Spleen (tissue), 11 donors: ENCODE measurements around the gene LRCH3. TPM values are rescaled to one million over a fixed set of nuclear protein-coding genes. Genes with fewer than 3 reads are reported as not detected.
"Not testable (repeated sequence)": the region's sequence is repeated elsewhere in the genome, so short reads cannot be mapped to it uniquely, and the experiment has no call there.

Experiments used
- DNase-seq: peaks from one replicate; pipeline ENCODE4 v3.0.0-alpha.2; 2020
- H3K27ac ChIP-seq, 8 donors: fragments of 200-600 bp; sonication (generic) in 7 of 8; 1 replicate in 4 of 8; 2 replicates in 4 of 8; pipeline versions ENCODE4 v1.5.0 to v1.8.0; 2016 to 2021; ENCODE audit warnings: inconsistent platforms in 4 of 8, mild to moderate bottlenecking in 4 of 8, moderate library complexity in 1 of 8
- H3K27me3 ChIP-seq, 7 donors: fragments of 200-600 bp; sonication (generic) in 6 of 7; replicated peaks in 1 of 7; 1 replicate in 4 of 7; 2 replicates in 3 of 7; pipeline versions ENCODE4 v1.5.0 to v1.8.0; 2016 to 2021; ENCODE audit warnings: inconsistent platforms in 3 of 7, mild to moderate bottlenecking in 1 of 7
- H3K36me3 ChIP-seq, 6 donors: fragments of 200-600 bp; sonication (generic) in 5 of 6; 1 replicate in 4 of 6; 2 replicates in 2 of 6; pipeline versions ENCODE4 v1.5.0 to v1.8.0; 2016 to 2021; ENCODE audit warnings: inconsistent platforms in 2 of 6
- H3K4me1 ChIP-seq, 6 donors: fragments of 200-600 bp; sonication (generic) in 5 of 6; 1 replicate in 3 of 6; 2 replicates in 3 of 6; pipeline versions ENCODE4 v1.5.0 to v1.8.0; 2016 to 2021; ENCODE audit warnings: inconsistent platforms in 3 of 6
- H3K4me3 ChIP-seq, 8 donors: fragments of 200-600 bp; sonication (generic) in 7 of 8; 1 replicate in 4 of 8; 2 replicates in 4 of 8; pipeline versions ENCODE4 v1.5.0 to v1.8.0; 2016 to 2021; ENCODE audit warnings: inconsistent platforms in 4 of 8, mild to moderate bottlenecking in 4 of 8, moderate library complexity in 2 of 8
- H3K9me3 ChIP-seq, 8 donors: fragments of 200-600 bp; sonication (generic) in 7 of 8; 1 replicate in 4 of 8; 2 replicates in 4 of 8; pipeline versions ENCODE4 v1.5.0 to v1.8.0; 2016 to 2021; ENCODE audit warnings: inconsistent platforms in 4 of 8
- CTCF ChIP-seq, 11 experiments: fragments of 200-600 bp in 7 of 11; fragments of 450-650 bp in 4 of 11; sonication (generic) in 4 of 11; IDR thresholded peaks in 8 of 11; conservative IDR thresholded peaks in 3 of 11; 1 replicate in 7 of 11; 2 replicates in 4 of 11; pipeline versions ENCODE4 v1.4.0 to v1.8.0; 2016 to 2021; ENCODE audit warnings: antibody characterized with exemption in 11 of 11, inconsistent platforms in 4 of 11, mild to moderate bottlenecking in 1 of 11
- POLR2A ChIP-seq, 3 donors: fragments of 450-650 bp; IDR thresholded peaks; one replicate each; pipeline ENCODE4 v1.5.1; 2017; ENCODE audit warnings: antibody characterized with exemption in 3 of 3, mild to moderate bottlenecking in 1 of 3
- POLR2AphosphoS5 ChIP-seq, 3 donors: sonication (generic); formaldehyde crosslinking; IDR thresholded peaks; one replicate each; pipeline ENCODE4 v1.5.1; 2017; ENCODE audit warnings: antibody characterized with exemption in 3 of 3
- WGBS, 5 donors: extraction: QIAGEN DNeasy Blood & Tissue Kit in 3 of 5; methylation state at CpG; one replicate each; pipeline versions ENCODE4 v1.1.5 to v1.1.7; 2013 to 2018; 5-methylcytosine and 5-hydroxymethylcytosine counted together
- intact Hi-C: fragments of 100-400 bp; cut with DNase I; formaldehyde crosslinking; loops from one replicate; pipeline ENCODE4 v1.15.0; 2023; ENCODE audit warnings: low total_unique reads
- polyA plus RNA-seq, 3 donors: library from polyadenylated mRNA; stranded (reverse); fragments of 200-250 nt; gene quantifications; one replicate each; pipeline ENCODE4 v1.2.1, GENCODE V29; 2013
- total RNA-seq, 7 donors: library from RNA; depleted of rRNA in 3 of 7; stranded (reverse); fragments of >200 nt in 3 of 7; fragmentation: NEBNext Ultra II Directional in 4 of 7; extraction: Animal tissue kit (Norgen Biotek cat#: 25700) in 4 of 7; gene quantifications; one replicate each; pipeline versions ENCODE4 v1.1.0 to v1.2.1, GENCODE V29; 2016 to 2021
- donor health status: healthy with polysubstance abuse.
- donor health status: DM: no; HTN: no; CAD: no; lungs with moderate emphysema.
- donor health status: DM: no; HTN: no; CAD: no.
- donor health status: Bipolar disorder and iron deficiency.
- donor health status: healthy.
- donor health status: DM: no; HTN: no; CAD: no.
- donor health status: DM: yes; HTN: yes; CAD: no.

Gene LRCH3
- total and polyA plus RNA-seq, 10 donors, result 7.7 to 86.2 (median 67.0) TPM

DNA sequence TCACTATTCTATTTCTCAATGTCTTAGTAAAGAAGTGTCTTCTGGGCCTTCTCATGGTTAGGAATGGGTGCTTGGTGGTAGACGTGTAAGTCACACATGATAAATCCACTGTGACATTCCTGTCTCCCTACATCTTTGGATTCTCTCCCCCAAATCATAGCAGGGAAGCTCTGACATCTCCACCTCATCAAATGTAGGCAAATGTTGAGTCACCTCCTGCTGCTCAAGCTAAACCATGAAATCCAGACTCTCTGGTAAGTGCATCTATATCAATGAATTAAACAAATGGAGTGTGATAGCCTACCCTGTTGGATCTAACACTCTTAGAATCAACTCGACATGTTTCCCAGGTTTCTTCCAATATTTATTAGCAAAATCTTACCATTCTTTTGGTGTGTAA is 116.1 kb downstream of the LRCH3 start:
- H3K4me3 ChIP-seq, result no peak overlapping the region
- H3K4me1 ChIP-seq, result peaks cover 0 to 28% (median 10%) of the 10 kb centered on the region in 6 donors
- no peak for DNase-seq
- no peaks in the 10 kb centered on the region for H3K36me3 ChIP-seq
- no peak overlapping the region for H3K27ac ChIP-seq
- 82 to 92% (median 86%) methylated on average over 2 of the region's 2 CpGs for WGBS, 5 donors
- intact Hi-C loops, result no loop called here
- TF ChIP-seq POLR2A (IDR thresholded peaks at IDR 0.05) (no peak), CTCF (IDR thresholded peaks at IDR 0.05 in 8 of 11, conservative IDR thresholded peaks at IDR 0.05 in 3 of 11) (no peak), POLR2AphosphoS5 (IDR thresholded peaks at IDR 0.05) (no peak)
- H3K9me3 ChIP-seq, result no peaks in the 10 kb centered on the region
- H3K27me3 ChIP-seq, result no peaks in the 10 kb centered on the region

DNA sequence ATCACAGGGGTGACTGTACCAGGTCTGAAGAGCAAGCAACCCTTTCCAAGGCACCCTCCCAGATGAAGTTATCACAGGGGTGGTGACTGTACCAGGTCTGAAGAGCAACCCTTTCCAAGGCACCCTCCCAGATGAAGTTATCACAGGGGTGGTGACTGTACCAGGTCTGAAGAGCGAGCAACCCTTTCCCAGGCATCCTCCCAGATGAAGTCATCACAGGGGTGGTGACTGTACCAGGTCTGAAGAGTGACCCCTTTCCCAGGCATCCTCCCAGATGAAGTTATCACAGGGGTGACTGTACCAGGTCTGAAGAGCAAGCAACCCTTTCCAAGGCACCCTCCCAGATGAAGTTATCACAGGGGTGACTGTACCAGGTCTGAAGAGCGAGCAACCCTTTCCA is 117.5 kb downstream of the LRCH3 start:
- H3K9me3 ChIP-seq, DNase-seq, intact Hi-C loops, H3K27me3 ChIP-seq, H3K4me3 ChIP-seq, H3K27ac ChIP-seq, H3K36me3 ChIP-seq: not testable (repeated sequence)
- WGBS, 5 donors, result 78 to 99% (median 90%) methylated on average over 1 to 2 of the region's 2 CpGs
- peaks cover 0 to 30% (median 10%) of the 10 kb centered on the region in 6 donors for H3K4me1 ChIP-seq

- TF ChIP-seq POLR2A (IDR thresholded peaks at IDR 0.05) (no peak), POLR2AphosphoS5 (IDR thresholded peaks at IDR 0.05) (no peak), CTCF (IDR thresholded peaks at IDR 0.05 in 8 of 11, conservative IDR thresholded peaks at IDR 0.05 in 3 of 11) (no peak)
- Histone ChIP-seq H3K27ac (no peak overlapping the region), H3K27me3 (no peaks in the 10 kb centered on the region), H3K9me3 (no peaks in the 10 kb centered on the region), H3K36me3 (peaks cover 0 to 4% (median 0%) of the 10 kb centered on the region in 6 donors), H3K4me3 (no peak overlapping the region), H3K4me1 (peaks cover 0 to 30% (median 10%) of the 10 kb centered on the region in 6 donors)
- WGBS, 5 donors, result 89 to 95% (median 92%) methylated on average over 4 of the region's 4 CpGs
- no peak for DNase-seq
- intact Hi-C loops, result no loop called here
Measured at GRCh38 chr3:197908957-197909701, 118.1 kb downstream of the LRCH3 start.

GRCh38 chr3:197912741-197913476 is 121.9 kb downstream of the LRCH3 start:
- no peaks in the 10 kb centered on the region for H3K9me3 ChIP-seq

More at GRCh38 chr3:197912741-197913476, 121.9 kb downstream of the LRCH3 start:
- intact Hi-C loops, result no loop called here
- Histone ChIP-seq H3K27ac (peak overlapping the region; percentile 17 to 70 (median 56)), H3K4me3 (peak overlapping the region in 6 of 8 donors; percentile 8 to 63 (median 26)), H3K4me1 (peaks cover 0 to 17% (median 3%) of the 10 kb centered on the region in 6 donors), H3K27me3 (no peaks in the 10 kb centered on the region), H3K36me3 (peaks cover 0 to 4% (median 0%) of the 10 kb centered on the region in 6 donors)
- peak; percentile 77 for DNase-seq
- 65 to 77% (median 70%) methylated on average over 33 of the region's 33 CpGs for WGBS, 5 donors
- TF ChIP-seq CTCF (IDR thresholded peaks at IDR 0.05 in 8 of 11, conservative IDR thresholded peaks at IDR 0.05 in 3 of 11), result no peak
- peak; percentile 51 to 72 (median 51) for TF ChIP-seq POLR2AphosphoS5 (IDR thresholded peaks at IDR 0.05)
- no peak for TF ChIP-seq POLR2A (IDR thresholded peaks at IDR 0.05)
